GM06990 (cell line): Measurements from ENCODE around the gene PPP1R1C.

Source experiments
- DNase-seq: peaks from one replicate; pipeline ENCODE4 v3.0.0-alpha.2; 2011; ENCODE audit not compliant: insufficient read length; ENCODE audit errors: extremely low read depth
- H3K27me3 ChIP-seq: replicated peaks from 2 replicates; pipeline ENCODE4 v1.6.0; 2011; ENCODE audit warnings: low read length; ENCODE audit not compliant: control insufficient read depth, insufficient read depth
- H3K36me3 ChIP-seq: 2 replicates; pipeline ENCODE4 v1.5.1; 2011; ENCODE audit warnings: low read length; ENCODE audit not compliant: control insufficient read depth, insufficient read depth
- H3K4me3 ChIP-seq: replicated peaks from 2 replicates; pipeline ENCODE4 v1.5.1; 2011; ENCODE audit warnings: low read depth, mild to moderate bottlenecking, control low read depth, low read length
- CTCF ChIP-seq: IDR thresholded peaks from 2 replicates; pipeline ENCODE4 v1.5.1; 2011; ENCODE audit warnings: low read length, control low read depth, mild to moderate bottlenecking, inconsistent platforms; ENCODE audit not compliant: insufficient read depth, poor library complexity, severe bottlenecking

PPP1R1C gene

GRCh38 chr2:182049372-182050148, 63.9 kb downstream of the PPP1R1C start:
- no peak for TF ChIP-seq CTCF
- Histone ChIP-seq H3K27me3 (no peaks in the 10 kb centered on the region), H3K36me3 (no peaks in the 10 kb centered on the region), H3K4me3 (no peak overlapping the region)
- DNase-seq, result no peak

GRCh38 chr2:182050333-182051135, 64.9 kb downstream of the PPP1R1C start:
- no peak for DNase-seq
- TF ChIP-seq CTCF, result no peak
- H3K36me3 ChIP-seq, result no peaks in the 10 kb centered on the region
- H3K27me3 ChIP-seq, result no peaks in the 10 kb centered on the region
- H3K4me3 ChIP-seq, result no peak overlapping the region

- TF ChIP-seq CTCF, result no peak
- Histone ChIP-seq H3K4me3 (no peak overlapping the region), H3K36me3 (no peaks in the 10 kb centered on the region), H3K27me3 (no peaks in the 10 kb centered on the region)
- no peak for DNase-seq
Observed at GRCh38 chr2:182055993-182056392, 70.3 kb downstream of the PPP1R1C start.

GRCh38 chr2:182057002-182057401, 71.3 kb downstream of the PPP1R1C start:
- DNase-seq, result no peak
- Histone ChIP-seq H3K27me3 (no peaks in the 10 kb centered on the region), H3K4me3 (no peak overlapping the region), H3K36me3 (no peaks in the 10 kb centered on the region)
- TF ChIP-seq CTCF, result no peak

- no peaks in the 10 kb centered on the region for H3K36me3 ChIP-seq
- no peak for TF ChIP-seq CTCF
- no peak for DNase-seq
- H3K4me3 ChIP-seq, result no peak overlapping the region
- no peaks in the 10 kb centered on the region for H3K27me3 ChIP-seq
Observed at GRCh38 chr2:182058056-182058455, 72.4 kb downstream of the PPP1R1C start.
